Measurements from ENCODE around the gene HSPA12B. TPM values are rescaled to one million over a fixed set of nuclear protein-coding genes. Genes with fewer than 3 reads are reported as not detected.
A peak's percentile ranks its signal among the peaks of the same experiment; 100 is the strongest.

Gene HSPA12B
- polyA plus RNA-seq, 2 of the 4 experiments (the other 2 are of a cell fraction) = 0.37 to 1.2 TPM

DNA sequence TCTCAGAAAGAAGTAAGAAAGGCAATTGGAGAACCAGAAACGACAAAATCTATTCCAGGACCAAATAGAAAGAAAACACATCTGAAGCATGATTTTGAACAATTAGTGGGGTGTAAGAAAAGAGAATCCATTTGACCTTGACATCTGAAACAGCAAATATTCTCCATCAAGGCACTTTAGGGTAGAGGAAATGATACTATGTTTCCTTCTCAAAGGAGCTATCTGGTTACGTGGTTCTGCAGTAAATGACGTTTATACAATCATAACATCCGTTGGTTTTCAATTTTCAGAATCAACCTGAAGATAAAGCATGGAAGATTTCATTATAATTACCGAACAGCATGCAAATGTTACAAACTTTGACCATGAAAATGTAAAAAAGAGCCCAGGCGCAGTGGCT, 11.9 kb upstream of the HSPA12B start:
- H3K4me2 ChIP-seq = no peak overlapping the region
- no peak overlapping the region for H3K4me3 ChIP-seq
- no peak for DNase-seq (ENCODE audit: low read depth in 1 of 2, low spot score in 1 of 2)
- ChIA-PET POLR2A (no interaction called here), CTCF (interaction anchor here (0.8 to 72.1 kb wide), 4 partner anchors 10 to 48 kb away, joined by 3 to 2233 read pairs (median 92); partner anchors contain the start of genes ADAM33 and GFRA4)
- peak; percentile 84 for FAIRE-seq
- TF ChIP-seq RNF2 (IDR thresholded peaks at IDR 0.05; ENCODE audit: borderline replicate concordance, low read depth) (no peak), KDM5A (IDR thresholded peaks at IDR 0.05) (no peak), ZSCAN20 (CRISPR knock-in tag; IDR thresholded peaks at IDR 0.05) (no peak), SREBF2 (IDR thresholded peaks at IDR 0.05) (no peak), RAD21 (conservative IDR thresholded peaks at IDR 0.05 in 1 of 2, IDR thresholded peaks at IDR 0.05 in 1 of 2) (no peak), TP53 (CRISPR knock-in tag; IDR thresholded peaks at IDR 0.05) (no peak), BHLHE40 (IDR thresholded peaks at IDR 0.05; ENCODE audit: low read depth, low read length) (no peak), CHD4 (IDR thresholded peaks at IDR 0.05; ENCODE audit: borderline replicate concordance) (no peak), HOXB13 (CRISPR knock-in tag; IDR thresholded peaks at IDR 0.05; ENCODE audit: low read depth) (no peak), NR3C1 (IDR thresholded peaks at IDR 0.05) (no peak), POLR2AphosphoS2 (conservative IDR thresholded peaks at IDR 0.05; ENCODE audit: low read length) (no peak), POLR2A (IDR thresholded peaks at IDR 0.05; ENCODE audit: low read length) (no peak), RCOR1 (IDR thresholded peaks at IDR 0.05; ENCODE audit: low read depth, low read length) (no peak)
- TF ChIP-seq, protein P1, sequence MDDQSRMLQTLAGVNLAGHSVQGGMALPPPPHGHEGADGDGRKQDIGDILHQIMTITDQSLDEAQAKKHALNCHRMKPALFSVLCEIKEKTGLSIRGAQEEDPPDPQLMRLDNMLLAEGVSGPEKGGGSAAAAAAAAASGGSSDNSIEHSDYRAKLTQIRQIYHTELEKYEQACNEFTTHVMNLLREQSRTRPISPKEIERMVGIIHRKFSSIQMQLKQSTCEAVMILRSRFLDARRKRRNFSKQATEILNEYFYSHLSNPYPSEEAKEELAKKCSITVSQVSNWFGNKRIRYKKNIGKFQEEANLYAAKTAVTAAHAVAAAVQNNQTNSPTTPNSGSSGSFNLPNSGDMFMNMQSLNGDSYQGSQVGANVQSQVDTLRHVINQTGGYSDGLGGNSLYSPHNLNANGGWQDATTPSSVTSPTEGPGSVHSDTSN (IDR thresholded peaks at IDR 0.05) = no peak
- H3K9me3 ChIP-seq = no peaks in the 10 kb centered on the region
- no peak for ATAC-seq
- 39% methylated on average over 6 of the region's 6 CpGs for WGBS (ENCODE audit: missing lambda C conversion rate)
- no peaks in the 10 kb centered on the region for H3K4me1 ChIP-seq
- H3K27ac ChIP-seq = no peak overlapping the region

DNA sequence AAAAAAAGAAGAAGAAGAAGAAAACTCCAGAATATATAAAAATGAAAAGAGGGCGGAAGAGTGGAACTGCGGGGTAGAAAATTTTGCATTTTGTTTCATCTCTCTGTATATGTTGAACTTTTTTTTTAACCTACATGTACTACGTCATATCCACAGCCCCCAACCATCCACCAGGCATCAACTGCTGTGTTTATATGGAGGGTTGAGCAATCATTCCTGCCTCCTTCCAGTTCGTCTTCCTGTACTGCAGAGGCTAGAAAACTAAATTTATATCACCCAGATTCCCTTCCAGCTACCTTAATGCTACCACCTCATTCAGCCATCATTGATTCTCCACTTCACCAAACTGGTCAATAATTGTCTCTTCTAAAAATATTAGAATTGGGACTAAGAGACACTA, 10.6 kb upstream of the HSPA12B start:
- H3K9me3 ChIP-seq = no peaks in the 10 kb centered on the region
- TF ChIP-seq, protein P2, sequence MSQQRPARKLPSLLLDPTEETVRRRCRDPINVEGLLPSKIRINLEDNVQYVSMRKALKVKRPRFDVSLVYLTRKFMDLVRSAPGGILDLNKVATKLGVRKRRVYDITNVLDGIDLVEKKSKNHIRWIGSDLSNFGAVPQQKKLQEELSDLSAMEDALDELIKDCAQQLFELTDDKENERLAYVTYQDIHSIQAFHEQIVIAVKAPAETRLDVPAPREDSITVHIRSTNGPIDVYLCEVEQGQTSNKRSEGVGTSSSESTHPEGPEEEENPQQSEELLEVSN (IDR thresholded peaks at IDR 0.05; ENCODE audit: borderline replicate concordance, low read depth) = no peak
- TF ChIP-seq SREBF2 (IDR thresholded peaks at IDR 0.05) (no peak), NFE2L2 (conservative IDR thresholded peaks at IDR 0.05; ENCODE audit: low read length) (no peak), ZSCAN20 (CRISPR knock-in tag; IDR thresholded peaks at IDR 0.05) (no peak), ZNF302 (CRISPR knock-in tag; IDR thresholded peaks at IDR 0.05) (no peak), EP300 (IDR thresholded peaks at IDR 0.05) (no peak)
- ATAC-seq (no peak), DNase-seq (ENCODE audit: low read depth in 1 of 2, low spot score in 1 of 2) (no peak), FAIRE-seq (no peak)
- no peak overlapping the region for H3K27ac ChIP-seq
- CTCF ChIA-PET = interaction anchor here (1.7 to 72.1 kb wide), 3 partner anchors 11 to 43 kb away, joined by 20 to 2233 read pairs (median 1634); partner anchors contain the start of genes ADAM33, ADISSP, CENPB and GFRA4
- no peak overlapping the region for H3K4me3 ChIP-seq
- H3K4me2 ChIP-seq = no peak overlapping the region
- H3K4me1 ChIP-seq = no peaks in the 10 kb centered on the region
- POLR2A ChIA-PET = no interaction called here
- 63% methylated on average over 4 of the region's 4 CpGs for WGBS (ENCODE audit: missing lambda C conversion rate)

DNA sequence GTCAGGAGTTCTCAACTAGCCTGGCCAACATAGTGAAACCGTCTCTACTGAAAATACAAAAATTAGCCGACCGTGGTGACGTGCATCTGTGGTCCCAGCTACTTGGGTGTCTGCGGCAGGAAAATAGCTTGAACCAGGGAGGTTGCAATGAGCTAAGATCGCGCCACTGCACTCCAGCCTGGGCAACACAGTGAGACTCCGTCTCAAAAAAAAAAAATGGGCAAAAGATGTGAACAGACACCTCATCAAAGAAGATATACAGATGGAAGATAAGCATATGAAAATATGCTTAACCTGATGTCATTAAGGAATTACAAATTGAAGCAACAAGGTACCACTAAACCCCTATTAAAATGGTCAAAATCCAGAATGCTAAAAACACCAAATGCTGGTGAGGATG, 9.2 kb upstream of the HSPA12B start:
- no peak for TF ChIP-seq MAZ (IDR thresholded peaks at IDR 0.05; ENCODE audit: borderline replicate concordance, low read depth, low read length)
- TF ChIP-seq, protein P3, sequence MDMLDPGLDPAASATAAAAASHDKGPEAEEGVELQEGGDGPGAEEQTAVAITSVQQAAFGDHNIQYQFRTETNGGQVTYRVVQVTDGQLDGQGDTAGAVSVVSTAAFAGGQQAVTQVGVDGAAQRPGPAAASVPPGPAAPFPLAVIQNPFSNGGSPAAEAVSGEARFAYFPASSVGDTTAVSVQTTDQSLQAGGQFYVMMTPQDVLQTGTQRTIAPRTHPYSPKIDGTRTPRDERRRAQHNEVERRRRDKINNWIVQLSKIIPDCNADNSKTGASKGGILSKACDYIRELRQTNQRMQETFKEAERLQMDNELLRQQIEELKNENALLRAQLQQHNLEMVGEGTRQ (IDR thresholded peaks at IDR 0.05) = no peak
- TF ChIP-seq KDM1A (IDR thresholded peaks at IDR 0.05; ENCODE audit: low read depth) = no peak
- ChIA-PET CTCF (interaction anchor here (1.4 to 72.1 kb wide), 4 partner anchors 9 to 45 kb away, joined by 4 to 2233 read pairs (median 827); partner anchors contain the start of genes ADAM33, ADISSP, CENPB and GFRA4), POLR2A (no interaction called here)
- H3K4me1 ChIP-seq = peaks cover 10% of the 10 kb centered on the region
- no peak for DNase-seq (ENCODE audit: low read depth in 1 of 2, low spot score in 1 of 2)
- 79% methylated on average over 8 of the region's 8 CpGs for WGBS (ENCODE audit: missing lambda C conversion rate)
- H3K4me3 ChIP-seq = no peak overlapping the region
- no peak overlapping the region for H3K27ac ChIP-seq
- ATAC-seq = no peak
- no peaks in the 10 kb centered on the region for H3K9me3 ChIP-seq
- no peak for FAIRE-seq
- H3K4me2 ChIP-seq = no peak overlapping the region
